CD4-positive, alpha-beta T cell treated with Interleukin-6 for 4 hours (primary cell): ENCODE measurements around the gene EVA1B.
A peak's percentile ranks its signal among the peaks of the same experiment; 100 is the strongest.

Experiments used
- DNase-seq: peaks from one replicate; pipeline ENCODE4 v3.0.0-alpha.2; 2020; ENCODE audit warnings: mixed read lengths

EVA1B gene

DNA sequence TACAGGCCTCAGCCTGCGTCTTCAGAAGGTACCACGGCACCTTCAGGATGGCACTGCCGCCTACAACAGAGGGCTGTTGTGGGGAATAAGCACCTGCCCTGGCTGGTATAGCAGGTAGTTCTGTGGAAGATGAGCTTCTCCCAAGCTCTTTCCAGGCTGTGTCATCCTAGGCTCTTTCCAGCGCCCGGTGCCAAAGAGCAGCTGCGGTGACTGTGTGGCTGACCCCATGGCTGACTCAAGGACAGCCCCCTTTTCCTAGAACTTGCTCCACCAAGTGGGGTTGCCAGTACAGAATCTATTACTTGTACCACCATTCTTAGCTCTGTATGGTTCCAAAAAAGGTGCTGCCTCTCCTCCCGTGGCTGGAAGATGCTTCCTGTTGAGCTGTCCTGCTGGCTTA is 21.9 kb upstream of the EVA1B start:
- no peak for DNase-seq

DNA sequence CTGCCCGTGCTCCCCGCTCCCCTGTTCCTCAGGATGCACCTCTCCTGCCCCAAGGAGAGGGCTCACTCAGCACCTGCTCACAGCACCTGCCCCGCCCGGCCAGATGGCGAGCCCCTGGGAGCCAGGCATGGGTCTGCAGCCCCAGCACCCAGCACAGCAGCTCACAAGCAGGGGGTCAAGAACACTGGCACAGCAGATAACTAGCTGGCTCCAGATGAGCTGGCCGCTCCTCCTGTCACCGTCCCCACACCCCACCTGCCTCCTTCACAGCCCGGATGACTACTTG is 20.9 kb upstream of the EVA1B start:
- no peak for DNase-seq

DNA sequence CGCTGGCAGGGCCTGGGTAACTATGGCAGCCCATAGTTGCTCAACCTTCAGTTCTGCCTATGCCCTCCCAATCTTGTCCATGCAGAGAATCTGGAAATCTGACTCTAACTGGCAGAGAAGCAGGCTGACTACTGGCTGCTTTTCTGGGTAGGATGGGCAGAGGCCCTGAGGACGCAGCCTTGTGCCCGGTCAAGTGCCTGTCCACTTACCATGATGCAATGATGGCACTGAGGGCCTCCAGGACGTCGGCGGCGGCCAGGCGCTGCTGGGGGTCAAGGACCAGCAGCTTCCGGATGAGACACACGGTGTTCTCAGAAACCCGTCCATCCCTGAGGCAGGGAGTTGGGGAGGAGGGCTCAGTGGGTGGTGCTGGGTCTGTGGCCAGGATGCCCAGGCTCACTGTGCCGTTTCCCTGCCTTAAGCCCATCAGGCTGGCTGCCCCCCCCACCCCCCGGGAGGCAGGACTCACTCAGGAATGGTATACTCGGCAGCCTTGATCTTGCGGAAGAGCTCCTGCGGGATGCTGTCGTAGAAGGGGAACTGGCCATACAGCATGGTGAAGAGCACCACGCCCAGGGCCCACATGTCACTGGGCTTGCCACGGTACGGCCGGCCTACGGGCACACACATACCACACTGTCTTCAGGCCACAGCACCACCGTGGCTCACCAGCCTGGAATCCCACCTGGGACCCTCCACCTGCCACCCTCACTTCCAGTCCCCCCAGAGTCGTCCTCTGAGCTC is 20.4 kb upstream of the EVA1B start:
- no peak for DNase-seq

DNA sequence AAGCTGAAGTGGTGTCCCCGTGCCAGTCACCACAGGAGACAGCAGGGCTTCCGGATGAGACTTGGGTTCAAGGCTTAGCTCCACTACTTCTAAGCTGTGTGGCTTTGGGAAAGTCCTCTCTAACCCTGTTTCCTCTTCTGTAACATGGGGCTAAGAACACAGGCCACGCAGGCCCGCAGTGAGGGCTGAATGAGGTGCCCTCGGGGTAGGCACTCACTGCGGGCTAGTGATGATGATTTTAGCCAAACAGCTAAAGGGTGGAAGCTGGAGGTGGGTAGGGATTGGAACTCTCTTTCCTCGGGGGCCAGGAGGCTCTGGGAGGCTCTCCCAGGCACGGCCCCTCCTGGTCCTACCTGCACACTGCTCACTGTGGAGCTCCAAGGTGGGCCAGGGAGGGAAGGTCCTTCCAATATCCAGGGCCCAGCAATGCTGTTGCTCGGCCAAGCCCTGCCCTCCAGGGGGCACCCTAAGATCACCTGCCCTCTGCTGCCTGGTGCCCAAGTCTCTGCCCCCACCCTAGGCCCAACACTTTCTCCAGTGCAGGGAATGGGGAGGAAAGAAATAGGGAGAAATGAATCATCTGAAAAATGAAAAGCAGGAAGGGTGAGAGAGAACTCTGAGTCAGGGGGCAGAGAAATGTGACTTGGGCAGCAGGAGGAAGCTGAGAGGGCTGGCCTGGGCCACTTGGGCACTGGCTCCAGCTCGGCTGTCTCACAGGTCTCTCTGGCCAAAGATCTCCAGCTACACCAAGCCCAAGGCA is 19.2 kb upstream of the EVA1B start:
- DNase-seq, result peak; percentile 79

- DNase-seq, result no peak
These were observed 18.3 kb upstream of the EVA1B start for GRCh38 chr1:36341626-36342320.

GRCh38 chr1:36339615-36340014 is 16.2 kb upstream of the EVA1B start:
- DNase-seq, result no peak

DNA sequence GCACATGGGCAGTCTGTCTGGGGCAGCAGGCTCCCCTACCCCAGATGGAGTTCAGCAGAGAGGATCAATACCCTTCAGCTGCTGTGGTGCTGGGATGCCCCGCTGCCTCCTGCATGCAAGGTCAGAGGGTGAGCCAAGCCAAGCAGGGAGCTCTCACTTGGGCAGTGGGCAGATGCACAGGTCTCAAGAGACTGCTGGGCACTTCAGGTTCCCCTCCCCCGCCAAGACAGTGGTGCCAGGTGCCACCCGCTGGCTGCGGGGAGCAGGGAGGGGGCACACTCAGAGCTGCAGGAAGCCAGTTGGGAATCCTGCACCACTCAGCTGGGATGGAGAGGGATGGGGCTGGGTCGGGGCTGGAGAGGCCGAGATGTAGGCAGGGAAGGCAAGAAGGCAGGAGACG is 15.8 kb upstream of the EVA1B start:
- DNase-seq, result no peak

GRCh38 chr1:36337830-36338229 is 14.4 kb upstream of the EVA1B start:
- no peak for DNase-seq

- no peak for DNase-seq
These were observed 7.5 kb upstream of the EVA1B start for GRCh38 chr1:36330940-36331339.

GRCh38 chr1:36329817-36330216 is 6.4 kb upstream of the EVA1B start:
- DNase-seq, result no peak

- no peak for DNase-seq
These were observed 5.3 kb upstream of the EVA1B start for GRCh38 chr1:36328713-36329112.

- no peak for DNase-seq
These were observed 4.6 kb upstream of the EVA1B start for GRCh38 chr1:36328088-36328480.

GRCh38 chr1:36327421-36328087 is 4.1 kb upstream of the EVA1B start:
- DNase-seq, result no peak

GRCh38 chr1:36326499-36326898 is 3.1 kb upstream of the EVA1B start:
- DNase-seq, result no peak

- DNase-seq, result no peak
These were observed 883 bp upstream of the EVA1B start for GRCh38 chr1:36324353-36324703.

DNA sequence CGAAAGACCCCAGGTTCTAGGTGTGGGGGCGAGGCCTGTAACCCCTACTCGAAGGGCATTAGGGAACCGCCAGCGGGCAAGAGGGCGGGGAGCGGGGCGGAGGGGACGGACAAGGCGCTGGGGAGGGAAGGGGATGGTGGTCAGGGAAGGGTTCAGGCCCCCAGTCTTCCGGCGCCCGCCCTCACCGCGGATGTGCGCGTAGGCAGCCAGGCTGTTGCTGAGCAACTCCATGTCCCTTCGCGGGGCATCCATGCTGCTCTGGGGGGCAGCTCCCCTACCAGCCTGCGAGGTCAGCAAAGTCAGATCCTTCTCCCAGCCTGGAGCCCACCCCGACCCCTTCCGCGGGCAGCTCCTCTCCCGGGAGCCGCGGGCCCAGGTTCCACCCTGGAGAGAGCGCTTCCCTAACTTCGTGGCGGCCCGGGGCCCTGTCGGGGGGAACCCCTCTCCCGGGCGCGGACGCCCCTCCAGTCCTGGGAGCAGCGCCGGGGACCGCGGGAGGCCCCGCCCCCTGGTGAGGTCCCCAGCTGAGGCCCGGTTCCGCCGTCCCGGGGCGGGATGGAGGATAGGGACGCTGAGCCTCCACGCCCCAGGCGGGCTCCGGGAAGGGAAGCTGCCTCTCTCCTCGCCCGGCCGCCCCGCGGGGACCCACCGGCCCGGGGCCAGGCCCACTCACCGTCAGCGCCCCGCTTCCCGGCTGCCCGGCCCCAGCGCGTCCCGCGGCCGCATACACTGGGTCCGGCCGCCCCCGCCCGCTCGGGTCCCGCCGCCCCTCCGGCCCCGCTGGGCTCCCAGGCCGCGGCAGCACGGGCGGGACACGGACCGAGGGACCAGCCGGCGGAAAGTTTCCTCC is 434 bp downstream of the EVA1B start:
- peak; percentile 37 for DNase-seq

DNA sequence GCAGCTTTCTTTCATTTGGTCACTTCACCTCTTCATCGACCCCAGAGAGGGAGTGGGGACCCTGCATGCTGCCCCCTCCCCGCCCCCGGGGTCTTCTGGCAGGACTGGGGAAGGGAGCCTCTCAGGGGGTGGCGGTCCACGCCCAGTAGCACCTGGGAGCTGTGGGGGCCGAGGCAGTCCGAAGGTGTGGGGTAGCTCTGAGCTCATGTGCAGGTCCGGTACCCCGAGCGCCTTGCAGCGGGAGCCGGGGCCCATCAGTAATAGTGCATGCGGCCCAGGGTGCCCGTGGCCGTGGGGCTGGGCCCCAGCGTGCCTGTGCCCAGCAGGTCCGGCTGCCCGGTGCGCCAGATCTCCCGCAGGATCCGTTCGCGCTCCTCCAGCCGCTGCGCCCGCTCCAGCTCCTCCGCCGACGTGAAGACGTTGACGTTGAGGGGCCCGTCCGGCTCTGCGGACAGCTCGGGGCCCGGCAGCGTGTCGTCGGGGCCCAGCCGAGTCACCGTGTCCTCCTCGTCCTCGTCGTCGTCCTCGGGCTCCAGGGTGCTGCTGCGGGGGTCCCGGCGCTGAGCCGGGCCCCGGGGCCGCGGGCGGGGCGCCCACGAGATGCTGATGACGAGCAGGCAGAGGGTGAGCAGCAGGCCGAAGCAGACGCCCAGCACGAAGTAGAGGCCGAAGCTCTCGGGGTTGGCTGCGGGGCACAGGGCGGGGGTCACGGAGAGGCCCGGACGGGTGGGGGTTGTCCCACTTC is 1.2 kb downstream of the EVA1B start:
- DNase-seq, result no peak

- DNase-seq, result peak; percentile 55
These were observed 2.1 kb downstream of the EVA1B start for GRCh38 chr1:36321119-36321951.

- no peak for DNase-seq
These were observed 2.7 kb downstream of the EVA1B start for GRCh38 chr1:36320767-36321118.

DNA sequence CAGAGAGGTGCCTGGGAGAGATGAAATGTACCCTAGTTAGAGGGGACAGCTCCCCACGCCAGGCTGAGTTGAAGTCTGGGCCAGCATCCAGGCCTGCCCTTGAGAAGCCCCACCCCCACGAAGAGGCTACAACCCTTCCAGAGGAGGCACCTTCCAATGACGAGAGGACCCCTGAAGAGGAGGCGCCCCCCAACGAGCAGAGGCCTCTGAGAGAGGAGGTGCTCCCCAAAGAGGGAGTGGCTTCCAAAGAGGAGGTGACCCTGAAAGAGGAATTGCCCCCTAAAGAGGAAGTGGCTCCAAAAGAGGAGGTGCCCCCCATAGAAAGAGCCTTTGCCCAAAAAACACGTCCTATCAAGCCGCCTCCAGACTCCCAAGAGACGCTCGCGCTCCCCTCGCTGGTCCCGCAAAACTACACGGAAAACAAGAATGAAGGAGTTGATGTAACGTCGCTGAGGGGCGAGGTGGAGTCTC is 3.1 kb downstream of the EVA1B start:
- no peak for DNase-seq

GRCh38 chr1:36309397-36309796 is 14.0 kb downstream of the EVA1B start:
- no peak for DNase-seq
